BLaER1 treated with 17β-estradiol and CSF1 and Interleukin-3, amounts not matched to agents 10 nM and 100 nM (cell line): ENCODE measurements around the gene SEC14L6.

ENCODE experiments used
- H3K27ac ChIP-seq, 11 experiments: shearing (Covaris generic); formaldehyde crosslinking; 2 replicates each; pipeline ENCODE4 v1.8.1; 2022
- H3K27me3 ChIP-seq, 11 experiments: shearing (Covaris generic); formaldehyde crosslinking; 2 replicates each; pipeline ENCODE4 v1.8.1; 2022
- H3K36me3 ChIP-seq, 11 experiments: shearing (Covaris generic); formaldehyde crosslinking; 2 replicates each; pipeline ENCODE4 v1.8.1; 2022
- H3K4me1 ChIP-seq, 10 experiments: shearing (Covaris generic); formaldehyde crosslinking; 2 replicates each; pipeline ENCODE4 v1.8.1; 2022
- H3K4me2 ChIP-seq, 11 experiments: shearing (Covaris generic); formaldehyde crosslinking; 2 replicates each; pipeline ENCODE4 v1.8.1; 2022
- H3K4me3 ChIP-seq, 10 experiments: shearing (Covaris generic); formaldehyde crosslinking; 2 replicates each; pipeline ENCODE4 v1.8.1; 2022
- H3K9ac ChIP-seq, 11 experiments: shearing (Covaris generic); formaldehyde crosslinking; 2 replicates each; pipeline ENCODE4 v1.8.1; 2022
- H3K9me3 ChIP-seq, 11 experiments: shearing (Covaris generic); formaldehyde crosslinking; replicated peaks in 1 of 11; 2 replicates each; pipeline ENCODE4 v1.8.1; 2022
- H4K20me1 ChIP-seq, 11 experiments: shearing (Covaris generic); formaldehyde crosslinking; 2 replicates each; pipeline ENCODE4 v1.8.1; 2022
- Cebpa-rat ChIP-seq, 11 experiments: shearing (Covaris generic); IDR thresholded peaks; 2 replicates each; pipeline ENCODE4 v1.8.1; 2022

SEC14L6 gene

DNA sequence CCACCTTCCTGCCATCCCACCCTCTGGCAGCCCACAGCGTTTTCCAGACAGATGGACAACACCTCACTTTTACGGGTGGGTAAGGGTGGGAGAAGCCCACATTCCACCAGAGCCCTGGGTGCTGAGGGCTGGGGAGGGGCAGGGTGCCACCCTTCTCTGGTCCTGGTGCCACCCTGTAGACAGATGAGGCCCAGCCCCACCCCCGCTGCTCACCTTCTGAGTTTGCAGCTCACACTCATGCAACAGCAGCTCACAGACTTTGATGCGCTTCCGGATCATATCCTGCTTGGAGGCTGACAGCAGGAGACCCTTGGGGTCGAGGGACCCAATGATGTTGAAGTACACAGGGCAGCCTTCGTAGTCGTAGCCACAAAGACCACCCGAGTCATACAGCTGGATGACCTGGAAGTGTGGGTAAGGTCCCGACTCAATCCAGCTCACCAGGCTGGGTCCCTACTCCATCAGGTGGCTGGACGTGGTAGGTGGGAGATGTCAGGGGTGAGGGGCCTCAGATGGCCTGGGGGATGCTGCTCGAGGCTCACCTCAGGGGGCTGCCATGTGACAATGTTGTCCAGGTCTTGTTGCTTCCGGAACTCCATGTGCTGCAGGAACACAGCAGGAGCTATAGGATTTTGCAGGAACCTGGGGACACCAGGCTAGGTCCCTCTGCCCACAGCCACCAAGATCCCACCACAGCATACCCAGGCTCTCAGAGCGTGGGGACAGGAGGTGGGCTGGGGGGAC, 51.3 kb downstream of the SEC14L6 start:
- Histone ChIP-seq H3K4me3 (no peak overlapping the region), H4K20me1 (no peaks in the 10 kb centered on the region), H3K4me1 (no peaks in the 10 kb centered on the region), H3K27me3 (no peaks in the 10 kb centered on the region), H3K9me3 (no peaks in the 10 kb centered on the region), H3K27ac (no peak overlapping the region), H3K9ac (no peak overlapping the region), H3K4me2 (no peak overlapping the region), H3K36me3 (no peaks in the 10 kb centered on the region)
- no peak for TF ChIP-seq Cebpa-rat (IDR thresholded peaks at IDR 0.05)

DNA sequence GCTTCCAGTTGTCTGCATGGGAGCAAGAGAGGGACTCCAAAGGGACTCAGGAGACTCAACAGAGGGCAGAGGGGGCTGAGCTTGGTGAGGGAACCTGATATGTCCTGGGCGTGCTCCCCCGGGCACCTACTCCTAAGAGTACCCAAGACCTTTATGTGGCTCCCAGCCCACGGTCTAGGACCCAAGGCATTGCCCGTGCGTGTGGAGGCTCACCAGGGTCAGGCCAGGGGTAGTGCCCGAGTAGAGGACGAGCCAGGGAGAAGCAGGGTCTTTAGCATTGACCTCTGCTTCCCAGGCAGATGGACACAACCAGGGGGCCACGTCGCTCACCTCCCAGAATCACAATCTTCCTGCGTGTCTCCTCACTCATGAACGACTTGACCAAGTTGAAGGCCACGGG, 54.4 kb downstream of the SEC14L6 start:
- H3K27ac ChIP-seq = no peak overlapping the region
- H3K4me3 ChIP-seq = no peak overlapping the region
- no peaks in the 10 kb centered on the region for H3K36me3 ChIP-seq
- H3K4me2 ChIP-seq = no peak overlapping the region
- H3K9ac ChIP-seq = no peak overlapping the region
- no peaks in the 10 kb centered on the region for H4K20me1 ChIP-seq
- TF ChIP-seq Cebpa-rat (IDR thresholded peaks at IDR 0.05) = no peak
- peaks cover 0 to 18% (median 5%) of the 10 kb centered on the region in 10 experiments; a peak in 10 of 20 replicates for H3K4me1 ChIP-seq
- H3K27me3 ChIP-seq = no peaks in the 10 kb centered on the region
- no peaks in the 10 kb centered on the region for H3K9me3 ChIP-seq

- Histone ChIP-seq H3K27me3 (no peaks in the 10 kb centered on the region), H3K27ac (no peak overlapping the region), H3K4me3 (no peak overlapping the region), H3K4me1 (peaks cover 0 to 18% (median 5%) of the 10 kb centered on the region in 10 experiments; a peak in 10 of 20 replicates), H3K4me2 (no peak overlapping the region), H3K9me3 (no peaks in the 10 kb centered on the region), H3K9ac (no peak overlapping the region), H3K36me3 (no peaks in the 10 kb centered on the region), H4K20me1 (no peaks in the 10 kb centered on the region; a peak in 1 of 22 replicates)
- no peak for TF ChIP-seq Cebpa-rat (IDR thresholded peaks at IDR 0.05)
Measured at GRCh38 chr22:30491381-30491780, 55.2 kb downstream of the SEC14L6 start.

DNA sequence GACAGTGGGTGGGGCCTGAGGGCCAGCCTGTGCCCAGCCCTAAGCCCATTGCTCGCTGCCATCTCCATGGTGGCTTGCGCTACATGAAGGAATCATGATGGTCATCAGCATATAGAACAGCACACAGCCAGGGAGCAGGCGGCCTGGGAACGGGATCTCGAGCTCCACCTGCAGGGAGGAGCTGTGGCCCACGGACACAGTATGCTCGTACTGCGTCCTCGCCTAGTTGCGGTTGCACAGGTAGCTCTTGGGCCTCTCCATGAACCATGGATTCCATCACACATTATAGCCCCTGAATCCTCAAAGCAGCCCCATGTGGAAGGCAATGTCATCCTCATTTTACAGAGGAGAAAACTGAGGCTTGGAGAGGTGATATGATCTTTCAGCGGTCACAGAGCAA, 56.1 kb downstream of the SEC14L6 start:
- Histone ChIP-seq H4K20me1 (peaks cover 0 to 7% (median 0%) of the 10 kb centered on the region in 11 experiments; a peak in 2 of 22 replicates), H3K36me3 (no peaks in the 10 kb centered on the region), H3K9me3 (no peaks in the 10 kb centered on the region), H3K9ac (no peak overlapping the region), H3K27me3 (no peaks in the 10 kb centered on the region), H3K4me3 (no peak overlapping the region), H3K27ac (no peak overlapping the region), H3K4me2 (no peak overlapping the region), H3K4me1 (peaks cover 0 to 18% (median 5%) of the 10 kb centered on the region in 10 experiments; a peak in 10 of 20 replicates)
- TF ChIP-seq Cebpa-rat (IDR thresholded peaks at IDR 0.05) = no peak

DNA sequence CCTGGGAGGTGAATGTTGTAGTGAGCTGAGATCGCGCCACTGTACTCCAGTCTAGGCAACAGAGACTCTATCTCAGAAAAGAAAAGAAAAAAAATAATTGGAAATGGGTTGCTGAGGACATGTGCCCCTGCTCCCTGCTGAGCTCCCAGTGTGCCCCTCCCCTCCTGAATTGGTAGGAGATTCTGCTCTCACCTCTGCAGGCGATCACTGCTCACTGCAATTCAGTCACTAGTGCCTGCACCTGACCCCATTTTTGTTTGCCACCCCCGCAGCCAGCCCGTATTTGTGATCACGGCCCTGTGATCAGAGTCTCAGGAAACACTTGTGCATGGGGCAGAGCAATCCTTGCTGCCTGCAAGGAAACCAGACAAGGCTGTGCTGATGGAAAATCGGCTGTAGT, 58.4 kb downstream of the SEC14L6 start:
- H3K9ac ChIP-seq = no peak overlapping the region
- H3K9me3 ChIP-seq = no peaks in the 10 kb centered on the region
- H3K27ac ChIP-seq = no peak overlapping the region
- H4K20me1 ChIP-seq = peaks cover 0 to 12% (median 0%) of the 10 kb centered on the region in 11 experiments; a peak in 2 of 22 replicates
- H3K27me3 ChIP-seq = no peaks in the 10 kb centered on the region
- peaks cover 0 to 18% (median 5%) of the 10 kb centered on the region in 10 experiments; a peak in 13 of 20 replicates for H3K4me1 ChIP-seq
- H3K36me3 ChIP-seq = no peaks in the 10 kb centered on the region
- H3K4me2 ChIP-seq = peak overlapping the region in 5 of 11 experiments; percentile 38 to 57 (median 52); a peak in 9 of 22 replicates
- no peak for TF ChIP-seq Cebpa-rat (IDR thresholded peaks at IDR 0.05)
- no peak overlapping the region for H3K4me3 ChIP-seq

DNA sequence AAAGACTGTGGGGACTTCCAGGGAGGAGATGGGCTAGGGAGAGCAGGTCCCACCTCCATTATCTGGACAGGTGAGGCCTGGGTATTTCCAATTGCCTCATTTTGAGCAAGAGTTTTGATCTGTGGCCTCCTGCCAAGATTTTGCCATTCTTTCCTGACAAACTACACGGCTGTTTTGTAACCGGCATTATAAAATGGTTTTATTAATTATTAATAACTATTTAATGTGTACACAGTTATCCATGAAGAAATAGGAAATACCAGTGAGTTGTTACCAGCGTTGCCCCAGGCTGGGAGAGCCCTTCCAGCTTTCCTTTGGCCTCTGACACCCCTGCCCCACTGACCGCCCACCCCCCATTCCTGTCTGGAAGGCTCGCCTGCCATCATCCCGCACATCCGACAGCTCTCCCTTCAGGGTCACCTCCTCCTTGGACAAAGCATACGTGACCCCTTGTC, 59.9 kb downstream of the SEC14L6 start:
- H3K9me3 ChIP-seq = no peaks in the 10 kb centered on the region
- no peak overlapping the region for H3K4me3 ChIP-seq
- peaks cover 0 to 18% (median 16%) of the 10 kb centered on the region in 10 experiments; a peak in 17 of 20 replicates for H3K4me1 ChIP-seq
- H3K9ac ChIP-seq = no peak overlapping the region
- H4K20me1 ChIP-seq = peaks cover 0 to 12% (median 0%) of the 10 kb centered on the region in 11 experiments; a peak in 2 of 22 replicates
- H3K27ac ChIP-seq = no peak overlapping the region
- H3K4me2 ChIP-seq = no peak overlapping the region
- TF ChIP-seq Cebpa-rat (IDR thresholded peaks at IDR 0.05) = no peak
- H3K36me3 ChIP-seq = no peaks in the 10 kb centered on the region
- H3K27me3 ChIP-seq = no peaks in the 10 kb centered on the region

GRCh38 chr22:30486118-30486517, 60.4 kb downstream of the SEC14L6 start:
- H4K20me1 ChIP-seq = peaks cover 0 to 12% (median 0%) of the 10 kb centered on the region in 11 experiments; a peak in 2 of 22 replicates
- no peaks in the 10 kb centered on the region for H3K27me3 ChIP-seq
- H3K36me3 ChIP-seq = no peaks in the 10 kb centered on the region
- H3K4me1 ChIP-seq = peaks cover 0 to 23% (median 17%) of the 10 kb centered on the region in 10 experiments; a peak in 17 of 20 replicates
- TF ChIP-seq Cebpa-rat (IDR thresholded peaks at IDR 0.05) = no peak
- H3K9ac ChIP-seq = no peak overlapping the region
- no peak overlapping the region for H3K27ac ChIP-seq
- no peak overlapping the region for H3K4me3 ChIP-seq
- no peak overlapping the region for H3K4me2 ChIP-seq
- no peaks in the 10 kb centered on the region for H3K9me3 ChIP-seq

DNA sequence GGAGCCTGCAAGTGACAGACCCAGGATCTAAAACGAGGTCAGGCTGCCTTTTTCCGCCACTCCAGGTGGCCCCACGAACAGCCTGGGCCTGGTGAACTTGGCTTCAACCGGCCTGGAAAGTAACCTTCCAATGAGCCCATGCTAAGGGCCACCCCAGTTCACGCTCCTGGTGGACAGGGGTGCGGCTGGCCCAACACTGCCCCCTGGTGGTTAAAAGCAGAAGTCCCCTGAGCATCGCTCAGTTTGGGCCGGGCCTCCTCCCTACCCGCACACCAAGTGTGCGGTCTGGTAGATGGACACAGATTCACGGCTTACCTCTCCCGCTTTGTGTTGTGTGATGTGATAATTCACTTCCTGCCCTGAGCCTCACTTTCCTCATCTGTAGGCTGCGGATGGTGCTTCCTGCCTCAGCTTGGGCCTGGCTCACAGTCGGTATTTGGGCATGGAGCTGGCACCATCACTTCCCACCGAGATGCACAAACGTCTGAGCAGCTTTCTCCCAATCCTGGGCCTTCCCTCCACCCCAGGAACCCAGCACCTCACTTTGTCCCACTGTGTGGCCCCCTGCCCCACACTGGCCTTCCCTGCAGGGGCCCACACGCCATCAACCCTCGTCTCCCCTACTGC, 61.1 kb downstream of the SEC14L6 start:
- no peak overlapping the region for H3K9ac ChIP-seq
- no peak overlapping the region for H3K4me2 ChIP-seq
- H3K9me3 ChIP-seq = no peaks in the 10 kb centered on the region
- H3K27ac ChIP-seq = no peak overlapping the region
- no peak overlapping the region for H3K4me3 ChIP-seq
- peaks cover 0 to 25% (median 17%) of the 10 kb centered on the region in 10 experiments; a peak in 17 of 20 replicates for H3K4me1 ChIP-seq
- no peaks in the 10 kb centered on the region for H3K27me3 ChIP-seq
- H4K20me1 ChIP-seq = peaks cover 0 to 12% (median 0%) of the 10 kb centered on the region in 11 experiments; a peak in 2 of 22 replicates
- no peak for TF ChIP-seq Cebpa-rat (IDR thresholded peaks at IDR 0.05)
- no peaks in the 10 kb centered on the region for H3K36me3 ChIP-seq

DNA sequence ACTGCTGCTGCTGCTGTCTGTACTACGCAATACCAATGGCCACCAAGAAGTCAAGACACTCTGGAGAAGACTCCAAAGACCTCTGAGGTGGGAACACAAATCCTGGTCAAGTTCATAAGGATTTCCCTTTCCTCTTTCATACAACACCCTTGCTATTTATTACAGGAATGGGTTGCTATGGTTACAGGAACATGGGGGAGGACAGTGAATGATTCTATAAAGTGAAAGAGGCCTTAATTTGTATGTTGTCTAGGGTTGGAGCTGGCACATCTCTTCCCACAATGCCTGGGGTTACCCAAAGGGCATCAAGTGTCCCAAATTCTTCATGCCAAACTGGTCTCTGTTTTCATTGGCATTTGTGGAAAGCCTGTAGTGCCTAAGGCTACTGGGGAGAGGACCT, 63.4 kb downstream of the SEC14L6 start:
- Histone ChIP-seq H3K27me3 (no peaks in the 10 kb centered on the region), H3K4me3 (no peak overlapping the region), H3K36me3 (no peaks in the 10 kb centered on the region), H3K27ac (no peak overlapping the region), H3K4me1 (peaks cover 0 to 25% (median 5%) of the 10 kb centered on the region in 10 experiments; a peak in 14 of 20 replicates), H4K20me1 (peaks cover 0 to 12% (median 0%) of the 10 kb centered on the region in 11 experiments; a peak in 2 of 22 replicates), H3K9ac (no peak overlapping the region), H3K9me3 (no peaks in the 10 kb centered on the region), H3K4me2 (peak overlapping the region in 2 of 11 experiments; percentile 9 to 78; a peak in 2 of 22 replicates)
- TF ChIP-seq Cebpa-rat (IDR thresholded peaks at IDR 0.05) = no peak
